Cardiac fibroblast (primary cell): ENCODE data around the gene GCK.

Source experiments
- DNase-seq, 2 donors: peaks; one replicate each; pipeline versions ENCODE4 v3.0.0 to v3.0.0-alpha.2; 2010; ENCODE audit warnings: low read depth in 2 of 2
- H3K4me3 ChIP-seq, 2 donors: replicated peaks in 1 of 2; 1 replicate in 1 of 2; 2 replicates in 1 of 2; pipeline ENCODE4 v1.5.1; 2011; ENCODE audit warnings: low read depth in 2 of 2, low read length in 2 of 2, mild to moderate bottlenecking in 2 of 2, moderate library complexity in 1 of 2
- CTCF ChIP-seq: IDR thresholded peaks from one replicate; pipeline ENCODE4 v1.5.1; 2011; ENCODE audit warnings: low read depth, mild to moderate bottlenecking, low read length, inconsistent platforms

The GCK gene

DNA sequence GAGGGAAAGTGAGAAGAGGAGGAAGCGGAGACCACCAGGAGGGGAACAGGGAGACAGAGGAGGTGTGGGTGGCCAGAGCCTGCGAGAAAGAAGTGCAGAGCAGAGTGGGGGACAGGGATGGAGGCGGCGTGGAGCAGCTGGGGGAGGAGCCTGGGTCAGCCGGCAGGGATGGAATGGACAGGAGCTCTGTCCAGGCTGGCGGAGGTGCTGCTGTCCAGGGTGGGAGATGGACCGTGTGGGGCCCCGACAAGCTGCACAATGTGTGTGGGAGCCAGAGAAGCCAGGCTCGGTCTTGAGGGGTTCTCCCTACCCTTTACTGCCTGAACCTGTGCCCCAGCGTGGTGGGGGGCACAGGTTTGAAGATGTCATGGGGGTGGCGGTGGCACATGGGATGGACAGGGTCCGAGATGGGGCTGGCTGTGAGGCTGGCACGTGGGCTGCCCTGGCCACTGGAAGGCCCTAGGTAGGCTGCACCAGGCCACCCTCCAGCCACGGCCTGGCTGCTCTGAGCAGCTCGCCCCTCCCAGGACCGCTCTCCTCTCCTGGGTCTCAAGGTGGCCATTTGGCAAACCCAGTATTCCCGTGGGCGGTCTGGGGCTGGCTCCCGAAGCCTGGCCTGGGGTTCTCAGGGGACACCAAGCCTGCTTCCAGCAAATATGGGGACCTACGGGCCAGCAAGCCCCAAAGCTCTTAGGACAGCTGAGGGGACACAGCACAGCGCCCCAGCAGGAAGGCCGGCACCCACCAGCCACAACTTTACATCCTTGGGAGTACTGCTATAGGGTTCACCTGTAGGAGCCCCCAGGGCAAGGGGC lies 43.9 kb upstream of the GCK start:
- no peak overlapping the region for H3K4me3 ChIP-seq
- no peak for TF ChIP-seq CTCF
- DNase-seq: no peak

DNA sequence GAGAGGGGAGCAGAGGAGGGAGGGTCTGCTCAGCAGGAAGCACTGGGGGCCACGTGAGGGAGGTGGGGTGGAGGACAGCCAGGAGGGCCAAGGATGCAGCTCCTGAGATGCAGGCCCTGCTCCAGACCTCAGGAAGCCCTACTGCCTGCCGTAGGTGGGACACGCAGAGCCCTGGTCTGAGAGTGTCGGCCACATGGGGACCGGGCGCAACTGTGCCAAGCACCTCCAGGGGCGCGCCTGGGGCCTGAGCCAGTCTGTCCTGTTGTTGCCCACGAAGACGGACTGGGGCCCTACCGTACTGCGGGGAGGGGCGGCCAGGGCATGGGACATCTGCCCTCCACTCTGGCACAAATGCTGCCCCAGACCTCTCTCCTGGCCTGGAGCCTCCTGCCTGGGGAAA lies 43.2 kb upstream of the GCK start:
- no peak overlapping the region for H3K4me3 ChIP-seq
- no peak for DNase-seq
- no peak for TF ChIP-seq CTCF

GRCh38 chr7:44231088-44231487 lies 41.8 kb upstream of the GCK start:
- no peak overlapping the region for H3K4me3 ChIP-seq
- DNase-seq: no peak
- no peak for TF ChIP-seq CTCF

DNA sequence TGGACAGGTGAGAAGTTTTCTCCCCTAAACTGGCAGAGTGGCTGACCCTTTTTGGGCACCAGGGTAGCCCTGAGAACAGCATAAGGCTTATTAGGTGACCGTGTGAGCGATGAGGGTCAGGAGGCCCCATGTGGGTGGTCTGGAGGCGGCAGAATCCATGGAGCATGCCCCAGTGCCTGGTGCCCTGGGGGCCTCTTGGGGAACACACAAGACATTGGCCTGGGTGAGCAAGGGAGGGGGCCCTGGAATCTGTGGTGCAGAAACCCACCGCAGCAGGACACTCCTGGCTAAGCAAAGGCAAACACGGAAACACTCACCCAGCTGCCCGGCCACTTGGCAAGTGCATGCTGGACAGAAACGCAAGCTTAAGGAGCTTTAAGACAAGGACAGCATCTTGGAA lies 41.0 kb upstream of the GCK start:
- no peak overlapping the region for H3K4me3 ChIP-seq
- no peak for TF ChIP-seq CTCF
- no peak for DNase-seq

- no peak for DNase-seq
- no peak for TF ChIP-seq CTCF
- H3K4me3 ChIP-seq: no peak overlapping the region
Measured at GRCh38 chr7:44229546-44230105, 40.4 kb upstream of the GCK start.

GRCh38 chr7:44228571-44229350 lies 39.5 kb upstream of the GCK start:
- H3K4me3 ChIP-seq: no peak overlapping the region
- DNase-seq: no peak
- no peak for TF ChIP-seq CTCF
